ENCODE measurements around the gene SEPTIN12.

DNA sequence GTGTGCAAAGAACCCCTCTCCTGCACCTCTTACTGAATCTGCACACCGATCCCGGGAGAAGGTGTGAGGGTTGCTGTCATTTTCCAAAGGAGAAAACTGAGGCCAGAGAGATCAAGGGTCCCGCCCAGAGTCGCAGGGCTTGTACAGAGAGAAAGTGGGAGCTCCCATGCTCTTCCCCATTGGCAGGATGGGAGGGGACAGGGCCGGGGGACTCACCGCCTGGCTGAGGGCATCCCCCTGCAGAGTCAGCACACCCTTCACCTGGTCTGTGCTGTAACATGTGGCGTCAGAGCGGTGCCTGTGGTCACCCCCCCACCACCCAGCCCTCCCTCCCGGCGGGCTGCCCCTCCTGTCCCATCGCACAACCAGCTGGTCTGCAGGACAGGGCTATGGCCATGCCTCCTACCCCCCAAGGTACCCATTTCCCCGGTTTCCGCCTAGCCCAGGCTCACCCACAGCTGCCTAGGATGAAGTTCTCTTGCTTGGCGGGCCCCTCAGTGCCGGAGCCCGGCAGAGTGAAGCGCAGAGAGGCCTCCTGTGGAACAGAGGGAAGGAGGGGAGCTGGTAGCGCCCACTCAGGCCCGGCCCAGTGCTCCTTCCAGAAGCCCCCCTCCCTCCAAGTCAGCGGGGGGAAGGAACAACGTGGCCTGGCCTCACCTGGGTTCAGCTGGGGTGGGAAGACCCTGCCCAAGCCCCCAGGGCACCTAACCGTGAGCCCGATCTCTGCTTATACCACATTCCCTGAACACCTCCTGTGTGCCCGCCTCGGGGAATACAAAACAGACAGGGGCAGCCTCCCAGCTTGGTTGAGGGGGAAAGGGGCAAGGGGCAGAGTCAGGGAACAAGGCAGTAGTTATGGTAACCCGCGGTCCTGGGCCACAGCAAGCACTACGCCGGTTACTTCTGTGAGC is 13.2 kb upstream of the SEPTIN12 start:
- TF ChIP-seq, protein P1, sequence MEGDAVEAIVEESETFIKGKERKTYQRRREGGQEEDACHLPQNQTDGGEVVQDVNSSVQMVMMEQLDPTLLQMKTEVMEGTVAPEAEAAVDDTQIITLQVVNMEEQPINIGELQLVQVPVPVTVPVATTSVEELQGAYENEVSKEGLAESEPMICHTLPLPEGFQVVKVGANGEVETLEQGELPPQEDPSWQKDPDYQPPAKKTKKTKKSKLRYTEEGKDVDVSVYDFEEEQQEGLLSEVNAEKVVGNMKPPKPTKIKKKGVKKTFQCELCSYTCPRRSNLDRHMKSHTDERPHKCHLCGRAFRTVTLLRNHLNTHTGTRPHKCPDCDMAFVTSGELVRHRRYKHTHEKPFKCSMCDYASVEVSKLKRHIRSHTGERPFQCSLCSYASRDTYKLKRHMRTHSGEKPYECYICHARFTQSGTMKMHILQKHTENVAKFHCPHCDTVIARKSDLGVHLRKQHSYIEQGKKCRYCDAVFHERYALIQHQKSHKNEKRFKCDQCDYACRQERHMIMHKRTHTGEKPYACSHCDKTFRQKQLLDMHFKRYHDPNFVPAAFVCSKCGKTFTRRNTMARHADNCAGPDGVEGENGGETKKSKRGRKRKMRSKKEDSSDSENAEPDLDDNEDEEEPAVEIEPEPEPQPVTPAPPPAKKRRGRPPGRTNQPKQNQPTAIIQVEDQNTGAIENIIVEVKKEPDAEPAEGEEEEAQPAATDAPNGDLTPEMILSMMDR (IDR thresholded peaks at IDR 0.05) = no peak
- no peak for TF ChIP-seq POLR2AphosphoS5 (IDR thresholded peaks at IDR 0.05; ENCODE audit: low read depth, low read length)
- TF ChIP-seq SIN3A (IDR thresholded peaks at IDR 0.05; ENCODE audit: borderline replicate concordance, insufficient read depth, low read depth, low read length) = no peak
- TF ChIP-seq, protein P2, sequence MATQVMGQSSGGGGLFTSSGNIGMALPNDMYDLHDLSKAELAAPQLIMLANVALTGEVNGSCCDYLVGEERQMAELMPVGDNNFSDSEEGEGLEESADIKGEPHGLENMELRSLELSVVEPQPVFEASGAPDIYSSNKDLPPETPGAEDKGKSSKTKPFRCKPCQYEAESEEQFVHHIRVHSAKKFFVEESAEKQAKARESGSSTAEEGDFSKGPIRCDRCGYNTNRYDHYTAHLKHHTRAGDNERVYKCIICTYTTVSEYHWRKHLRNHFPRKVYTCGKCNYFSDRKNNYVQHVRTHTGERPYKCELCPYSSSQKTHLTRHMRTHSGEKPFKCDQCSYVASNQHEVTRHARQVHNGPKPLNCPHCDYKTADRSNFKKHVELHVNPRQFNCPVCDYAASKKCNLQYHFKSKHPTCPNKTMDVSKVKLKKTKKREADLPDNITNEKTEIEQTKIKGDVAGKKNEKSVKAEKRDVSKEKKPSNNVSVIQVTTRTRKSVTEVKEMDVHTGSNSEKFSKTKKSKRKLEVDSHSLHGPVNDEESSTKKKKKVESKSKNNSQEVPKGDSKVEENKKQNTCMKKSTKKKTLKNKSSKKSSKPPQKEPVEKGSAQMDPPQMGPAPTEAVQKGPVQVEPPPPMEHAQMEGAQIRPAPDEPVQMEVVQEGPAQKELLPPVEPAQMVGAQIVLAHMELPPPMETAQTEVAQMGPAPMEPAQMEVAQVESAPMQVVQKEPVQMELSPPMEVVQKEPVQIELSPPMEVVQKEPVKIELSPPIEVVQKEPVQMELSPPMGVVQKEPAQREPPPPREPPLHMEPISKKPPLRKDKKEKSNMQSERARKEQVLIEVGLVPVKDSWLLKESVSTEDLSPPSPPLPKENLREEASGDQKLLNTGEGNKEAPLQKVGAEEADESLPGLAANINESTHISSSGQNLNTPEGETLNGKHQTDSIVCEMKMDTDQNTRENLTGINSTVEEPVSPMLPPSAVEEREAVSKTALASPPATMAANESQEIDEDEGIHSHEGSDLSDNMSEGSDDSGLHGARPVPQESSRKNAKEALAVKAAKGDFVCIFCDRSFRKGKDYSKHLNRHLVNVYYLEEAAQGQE (IDR thresholded peaks at IDR 0.05; ENCODE audit: insufficient read depth in 1 of 2, low read depth in 2 of 2, low read length in 1 of 2) = no peak

Data from Panc1 (cell line).